Measurements from ENCODE around the gene ATP4B. TPM values are rescaled to one million over a fixed set of nuclear protein-coding genes. Genes with fewer than 3 reads are reported as not detected.

The ATP4B gene
- total and polyA plus RNA-seq, 2 donors (not counting 3 experiments of a cell fraction or from before 2014, with no cell fraction given): 0.06 TPM; not detected in 1

DNA sequence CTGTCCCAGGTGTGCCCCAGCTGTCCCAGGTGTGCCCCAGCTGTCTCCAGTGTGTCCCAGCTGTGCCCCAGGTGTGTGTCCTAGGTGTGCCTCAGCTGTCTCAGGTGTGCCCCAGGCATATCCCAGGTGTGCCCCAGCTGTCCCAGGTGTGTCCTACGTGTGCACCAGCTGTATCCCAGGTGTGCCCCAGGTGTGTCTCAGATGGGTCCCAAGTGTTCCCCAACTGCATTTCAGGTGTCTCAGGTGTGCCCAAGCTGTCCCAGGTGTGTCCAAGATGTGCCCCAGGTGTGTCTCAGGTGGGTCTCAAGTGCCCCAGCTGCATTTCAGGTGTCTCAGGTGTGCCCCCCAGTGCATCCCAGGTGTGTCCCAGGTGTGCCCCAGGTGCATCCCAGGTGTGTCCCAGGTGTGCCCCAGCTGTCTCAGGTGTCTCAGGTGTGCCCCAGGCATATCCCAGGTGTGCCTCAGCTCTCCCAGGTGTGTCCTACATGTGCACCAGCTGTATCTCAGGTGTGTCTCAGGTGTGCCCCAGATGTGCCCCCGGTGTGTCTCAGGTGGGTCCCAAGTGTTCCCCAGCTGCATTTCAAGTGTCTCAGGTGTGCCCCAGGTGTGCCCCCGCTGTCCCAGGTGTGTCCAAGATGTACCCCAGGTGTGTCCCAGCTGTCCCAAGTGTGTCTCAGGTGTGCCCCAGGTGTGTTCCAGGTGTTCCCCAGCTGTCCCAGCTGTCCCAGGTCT, 7.8 kb upstream of the ATP4B start:
- Histone ChIP-seq H3K9ac (replicated peaks; ENCODE audit: extremely low read depth, insufficient read depth, low read length) (no peak overlapping the region), H2AFZ (ENCODE audit: low read depth, low read length) (no peak overlapping the region), H3K9me1 (replicated peaks; ENCODE audit: control insufficient read depth, extremely low read depth, insufficient read depth, low read length) (no peaks in the 10 kb centered on the region), H3K9me3 (replicated peaks; ENCODE audit: control insufficient read depth, insufficient read depth, low read length) (no peaks in the 10 kb centered on the region), H3K79me2 (ENCODE audit: control insufficient read depth, insufficient read depth, low read length) (no peaks in the 10 kb centered on the region), H3K4me1 (ENCODE audit: control insufficient read depth, extremely low read depth, insufficient read depth, low read length) (no peaks in the 10 kb centered on the region), H3K4me3 (replicated peaks in 1 of 3; ENCODE audit: insufficient read depth in 1 of 3, low read depth in 1 of 3, low read length in 3 of 3) (no peak overlapping the region), H3K36me3 (ENCODE audit: control insufficient read depth in 2 of 2, extremely low read depth in 1 of 2, insufficient read depth in 2 of 2, low read length in 2 of 2) (no peaks in the 10 kb centered on the region), H3K27me3 (ENCODE audit: control insufficient read depth in 2 of 2, insufficient read depth in 2 of 2, low read length in 2 of 2) (peaks cover 2 to 4% of the 10 kb centered on the region in 2 experiments), H3K4me2 (ENCODE audit: insufficient read depth, low read length) (no peak overlapping the region), H4K20me1 (replicated peaks; ENCODE audit: control insufficient read depth, extremely low read depth, insufficient read depth, low read length) (no peaks in the 10 kb centered on the region), H3K27ac (ENCODE audit: insufficient read depth, low read depth, low read length) (no peak overlapping the region)
- DNase-seq (ENCODE audit: low read depth, low spot score) (no peak), FAIRE-seq (no peak)
- TF ChIP-seq GATA2 (IDR thresholded peaks at IDR 0.05; ENCODE audit: insufficient read depth, insufficient read length, low read depth, low read length) (no peak), POLR2AphosphoS5 (IDR thresholded peaks at IDR 0.05; ENCODE audit: insufficient read depth, low read depth, low read length) (no peak), MYC (IDR thresholded peaks at IDR 0.05; ENCODE audit: low read depth, low read length) (no peak), EZH2 (IDR thresholded peaks at IDR 0.05; ENCODE audit: borderline replicate concordance, low read depth, low read length, severe bottlenecking) (no peak), POLR2A (IDR thresholded peaks at IDR 0.05; ENCODE audit: low read depth, low read length) (no peak), FOS (IDR thresholded peaks at IDR 0.05; ENCODE audit: borderline replicate concordance, insufficient read depth, low read length) (no peak), JUN (IDR thresholded peaks at IDR 0.05; ENCODE audit: borderline replicate concordance, insufficient read depth, insufficient read length, low read depth) (no peak)
- TF ChIP-seq, protein P1, sequence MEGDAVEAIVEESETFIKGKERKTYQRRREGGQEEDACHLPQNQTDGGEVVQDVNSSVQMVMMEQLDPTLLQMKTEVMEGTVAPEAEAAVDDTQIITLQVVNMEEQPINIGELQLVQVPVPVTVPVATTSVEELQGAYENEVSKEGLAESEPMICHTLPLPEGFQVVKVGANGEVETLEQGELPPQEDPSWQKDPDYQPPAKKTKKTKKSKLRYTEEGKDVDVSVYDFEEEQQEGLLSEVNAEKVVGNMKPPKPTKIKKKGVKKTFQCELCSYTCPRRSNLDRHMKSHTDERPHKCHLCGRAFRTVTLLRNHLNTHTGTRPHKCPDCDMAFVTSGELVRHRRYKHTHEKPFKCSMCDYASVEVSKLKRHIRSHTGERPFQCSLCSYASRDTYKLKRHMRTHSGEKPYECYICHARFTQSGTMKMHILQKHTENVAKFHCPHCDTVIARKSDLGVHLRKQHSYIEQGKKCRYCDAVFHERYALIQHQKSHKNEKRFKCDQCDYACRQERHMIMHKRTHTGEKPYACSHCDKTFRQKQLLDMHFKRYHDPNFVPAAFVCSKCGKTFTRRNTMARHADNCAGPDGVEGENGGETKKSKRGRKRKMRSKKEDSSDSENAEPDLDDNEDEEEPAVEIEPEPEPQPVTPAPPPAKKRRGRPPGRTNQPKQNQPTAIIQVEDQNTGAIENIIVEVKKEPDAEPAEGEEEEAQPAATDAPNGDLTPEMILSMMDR (IDR thresholded peaks at IDR 0.05; ENCODE audit: extremely low read depth in 1 of 2, insufficient read depth in 1 of 2, low read depth in 1 of 2, low read length in 2 of 2): no peak
- TF ChIP-seq, protein P2, sequence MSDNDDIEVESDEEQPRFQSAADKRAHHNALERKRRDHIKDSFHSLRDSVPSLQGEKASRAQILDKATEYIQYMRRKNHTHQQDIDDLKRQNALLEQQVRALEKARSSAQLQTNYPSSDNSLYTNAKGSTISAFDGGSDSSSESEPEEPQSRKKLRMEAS (IDR thresholded peaks at IDR 0.05; ENCODE audit: insufficient read depth, insufficient read length): no peak
- intact Hi-C loops (cut with micrococcal nuclease): no loop called here
- dilution Hi-C loops (cut with MboI; ENCODE audit: extremely low pct_ligation_motif_present, low sequenced_read_pairs): no loop called here
- BruUV-seq (replicated peaks): no TSS peak
- ChIA-PET POLR2A (no interaction called here), CTCF (interaction anchor here (0.8 kb wide), 1 partner anchor 70 kb away, joined by 3 read pairs; no protein-coding TSS in a partner anchor)

Measured in endothelial cell of umbilical vein (primary cell).